Uterus (tissue), 2 donors: ENCODE measurements around the gene C20orf141.

Source experiments
- POLR2A ChIP-seq, 2 donors: fragments of 450-650 bp; IDR thresholded peaks; one replicate each; pipeline ENCODE4 v1.6.1; 2016; ENCODE audit warnings: antibody characterized with exemption in 2 of 2, mild to moderate bottlenecking in 1 of 2, moderate library complexity in 1 of 2
- TF ChIP-seq, protein P1 (sequence below), 4 experiments: fragments of 200-600 bp in 2 of 4; fragments of 450-650 bp in 2 of 4; sonication (generic) in 2 of 4; IDR thresholded peaks; one replicate each; pipeline ENCODE4 v1.5.1; 2016 to 2019; ENCODE audit warnings: antibody characterized with exemption in 4 of 4, mild to moderate bottlenecking in 2 of 4, moderate library complexity in 1 of 4

DNA sequence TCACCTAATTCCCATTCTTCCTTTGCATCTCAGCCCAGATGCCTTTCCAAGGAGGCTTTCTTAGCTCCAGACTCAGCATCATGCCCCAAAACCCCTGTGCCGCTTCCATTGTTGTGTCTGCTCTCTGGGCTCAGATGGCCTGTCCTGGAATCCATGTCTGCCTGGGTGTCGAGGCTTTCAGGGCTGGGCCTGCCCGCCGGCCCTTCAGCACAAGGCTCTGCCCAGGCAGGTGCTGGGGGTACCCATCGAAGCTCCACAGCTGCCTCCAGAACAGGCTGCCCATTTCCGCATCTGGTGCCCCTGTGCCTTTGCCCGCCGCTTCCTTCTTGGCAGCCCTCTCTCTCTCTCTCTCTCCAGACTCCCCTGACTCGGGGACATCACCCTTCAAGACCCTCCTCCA, 15.5 kb upstream of the C20orf141 start:
- TF ChIP-seq, protein P1, sequence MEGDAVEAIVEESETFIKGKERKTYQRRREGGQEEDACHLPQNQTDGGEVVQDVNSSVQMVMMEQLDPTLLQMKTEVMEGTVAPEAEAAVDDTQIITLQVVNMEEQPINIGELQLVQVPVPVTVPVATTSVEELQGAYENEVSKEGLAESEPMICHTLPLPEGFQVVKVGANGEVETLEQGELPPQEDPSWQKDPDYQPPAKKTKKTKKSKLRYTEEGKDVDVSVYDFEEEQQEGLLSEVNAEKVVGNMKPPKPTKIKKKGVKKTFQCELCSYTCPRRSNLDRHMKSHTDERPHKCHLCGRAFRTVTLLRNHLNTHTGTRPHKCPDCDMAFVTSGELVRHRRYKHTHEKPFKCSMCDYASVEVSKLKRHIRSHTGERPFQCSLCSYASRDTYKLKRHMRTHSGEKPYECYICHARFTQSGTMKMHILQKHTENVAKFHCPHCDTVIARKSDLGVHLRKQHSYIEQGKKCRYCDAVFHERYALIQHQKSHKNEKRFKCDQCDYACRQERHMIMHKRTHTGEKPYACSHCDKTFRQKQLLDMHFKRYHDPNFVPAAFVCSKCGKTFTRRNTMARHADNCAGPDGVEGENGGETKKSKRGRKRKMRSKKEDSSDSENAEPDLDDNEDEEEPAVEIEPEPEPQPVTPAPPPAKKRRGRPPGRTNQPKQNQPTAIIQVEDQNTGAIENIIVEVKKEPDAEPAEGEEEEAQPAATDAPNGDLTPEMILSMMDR (IDR thresholded peaks at IDR 0.05) = no peak
- TF ChIP-seq POLR2A (IDR thresholded peaks at IDR 0.05) = no peak
